ENCODE measurements around the gene UBP1. TPM values are rescaled to one million over a fixed set of nuclear protein-coding genes. Genes with fewer than 3 reads are reported as not detected.

The UBP1 gene
- total RNA-seq, 2 donors from 2014 or later: 69.2 to 84.5 TPM

- H3K36me3 ChIP-seq (ENCODE audit: control insufficient read depth, insufficient read depth, low read length): peaks cover 29% of the 10 kb centered on the region
- no peaks in the 10 kb centered on the region for H3K9me3 ChIP-seq (ENCODE audit: control insufficient read depth, low read length)
- TF ChIP-seq CTCF (conservative IDR thresholded peaks at IDR 0.05): no peak
- no peak overlapping the region for H3K27ac ChIP-seq (ENCODE audit: low read depth, low read length)
- H3K9ac ChIP-seq (ENCODE audit: extremely low read depth, low read length, poor library complexity, severe bottlenecking): no peak overlapping the region
- no peaks in the 10 kb centered on the region for H3K27me3 ChIP-seq (ENCODE audit: control insufficient read depth, insufficient read depth, low read length, poor library complexity, severe bottlenecking)
- peak overlapping the region; percentile 20 for H3K4me3 Mint-ChIP-seq
- H3K27me3 Mint-ChIP-seq (ENCODE audit: insufficient read depth): no peaks in the 10 kb centered on the region
- peak overlapping the region; percentile 33 for H3K4me3 ChIP-seq (ENCODE audit: low read length)
- WGBS, 2 experiments (ENCODE audit: insufficient coverage in 1 of 2, insufficient read length in 1 of 2): 69 to 94% methylated on average over 8 to 10 of the region's 10 CpGs
- peak; percentile 52 for DNase-seq
- peak overlapping the region; percentile 79 for H3K27ac Mint-ChIP-seq
- peaks cover 69% of the 10 kb centered on the region for H3K4me1 Mint-ChIP-seq
- peaks cover 21% of the 10 kb centered on the region for H3K4me1 ChIP-seq (ENCODE audit: control insufficient read depth, insufficient read depth, low read length)
- no peaks in the 10 kb centered on the region for H3K9me3 Mint-ChIP-seq
- H3K36me3 Mint-ChIP-seq (ENCODE audit: low read depth): peaks cover 29% of the 10 kb centered on the region
Observed at GRCh38 chr3:33426630-33427317, 13.4 kb downstream of the UBP1 start.

- WGBS, 2 experiments (ENCODE audit: insufficient coverage in 1 of 2, insufficient read length in 1 of 2): 0% methylated on average over 1 of the region's 1 CpG
- DNase-seq: peak; percentile 78
- Mint-ChIP-seq H3K4me3 (peak overlapping the region; percentile 20), H3K9me3 (peaks cover under 1% of the 10 kb centered on the region), H3K4me1 (peaks cover 64% of the 10 kb centered on the region), H3K36me3 (ENCODE audit: low read depth) (peaks cover 35% of the 10 kb centered on the region), H3K27me3 (ENCODE audit: insufficient read depth) (no peaks in the 10 kb centered on the region), H3K27ac (peak overlapping the region; percentile 79)
- peaks cover 36% of the 10 kb centered on the region for H3K36me3 ChIP-seq (ENCODE audit: control insufficient read depth, insufficient read depth, low read length)
- H3K9me3 ChIP-seq (ENCODE audit: control insufficient read depth, low read length): no peaks in the 10 kb centered on the region
- H3K27me3 ChIP-seq (ENCODE audit: control insufficient read depth, insufficient read depth, low read length, poor library complexity, severe bottlenecking): no peaks in the 10 kb centered on the region
- H3K4me3 ChIP-seq (ENCODE audit: low read length): peak overlapping the region; percentile 33
- no peak overlapping the region for H3K27ac ChIP-seq (ENCODE audit: low read depth, low read length)
- no peak overlapping the region for H3K9ac ChIP-seq (ENCODE audit: extremely low read depth, low read length, poor library complexity, severe bottlenecking)
- H3K4me1 ChIP-seq (ENCODE audit: control insufficient read depth, insufficient read depth, low read length): peaks cover 21% of the 10 kb centered on the region
- TF ChIP-seq CTCF (conservative IDR thresholded peaks at IDR 0.05): no peak
Observed at GRCh38 chr3:33426068-33426467, 14.1 kb downstream of the UBP1 start.

GRCh38 chr3:33425453-33425852 is 14.8 kb downstream of the UBP1 start:
- no peak overlapping the region for H3K27ac ChIP-seq (ENCODE audit: low read depth, low read length)
- peaks cover 42% of the 10 kb centered on the region for H3K36me3 Mint-ChIP-seq (ENCODE audit: low read depth)
- H3K4me1 Mint-ChIP-seq: peaks cover 59% of the 10 kb centered on the region
- peak overlapping the region; percentile 37 for H3K4me3 ChIP-seq (ENCODE audit: low read length)
- no peak overlapping the region for H3K9ac ChIP-seq (ENCODE audit: extremely low read depth, low read length, poor library complexity, severe bottlenecking)
- no peak overlapping the region for H3K27ac Mint-ChIP-seq
- no peak for DNase-seq
- no peaks in the 10 kb centered on the region for H3K27me3 Mint-ChIP-seq (ENCODE audit: insufficient read depth)
- H3K4me3 Mint-ChIP-seq: no peak overlapping the region
- peaks cover 42% of the 10 kb centered on the region for H3K36me3 ChIP-seq (ENCODE audit: control insufficient read depth, insufficient read depth, low read length)
- H3K4me1 ChIP-seq (ENCODE audit: control insufficient read depth, insufficient read depth, low read length): peaks cover 21% of the 10 kb centered on the region
- no peak for TF ChIP-seq CTCF (conservative IDR thresholded peaks at IDR 0.05)
- H3K9me3 Mint-ChIP-seq: peaks cover 2% of the 10 kb centered on the region
- 71 to 86% methylated on average over 2 of the region's 2 CpGs for WGBS, 2 experiments (ENCODE audit: insufficient coverage in 1 of 2, insufficient read length in 1 of 2)
- H3K27me3 ChIP-seq (ENCODE audit: control insufficient read depth, insufficient read depth, low read length, poor library complexity, severe bottlenecking): no peaks in the 10 kb centered on the region
- H3K9me3 ChIP-seq (ENCODE audit: control insufficient read depth, low read length): no peaks in the 10 kb centered on the region

Measured in endodermal cell (in vitro differentiated cells).